DND-41 (cell line): ENCODE measurements around the gene UGP2.

Experiments
- ATAC-seq: fragments of 200-7000 bp; cut with Tn5 transposase; 3 replicates; pipeline ENCODE4 v1.9.1; 2021; ENCODE audit warnings: low read depth; ENCODE audit not compliant: insufficient read depth
- DNase-seq: peaks from one replicate; pipeline ENCODE4 v3.0.0-alpha.2; 2020
- H2AFZ ChIP-seq: 2 replicates; pipeline ENCODE4 v1.6.0; 2012; ENCODE audit warnings: low read depth, low read length
- H3K27ac ChIP-seq: 2 replicates; pipeline ENCODE4 v1.5.1; 2012; ENCODE audit warnings: low read length, inconsistent platforms
- H3K27me3 ChIP-seq: fragments of 200-600 bp; sonication (generic); 2 replicates; pipeline ENCODE4 v1.6.0; 2012; ENCODE audit warnings: low read length, mild to moderate bottlenecking, inconsistent platforms; ENCODE audit not compliant: insufficient read depth, poor library complexity
- H3K36me3 ChIP-seq: 2 replicates; pipeline ENCODE4 v1.5.1; 2012; ENCODE audit warnings: low read length, inconsistent platforms; ENCODE audit not compliant: insufficient read depth
- H3K4me1 ChIP-seq: 2 replicates; pipeline ENCODE4 v1.5.1; 2012; ENCODE audit warnings: mild to moderate bottlenecking, low read length; ENCODE audit not compliant: insufficient read depth
- H3K4me2 ChIP-seq: 2 replicates; pipeline ENCODE4 v1.6.0; 2012; ENCODE audit warnings: mild to moderate bottlenecking, moderate library complexity, low read length, inconsistent platforms; ENCODE audit not compliant: insufficient read depth
- H3K4me3 ChIP-seq, 2 experiments: fragments of 200-600 bp in 1 of 2; shearing (Covaris generic) in 1 of 2; 2 replicates each; pipeline ENCODE4 v1.5.1; 2012 to 2016; ENCODE audit warnings: inconsistent platforms in 2 of 2, low read length in 2 of 2, mild to moderate bottlenecking in 2 of 2, low read depth in 1 of 2, moderate library complexity in 1 of 2
- H3K79me2 ChIP-seq: 2 replicates; pipeline ENCODE4 v1.6.0; 2012; ENCODE audit warnings: low read length, inconsistent platforms; ENCODE audit not compliant: insufficient read depth
- H3K9ac ChIP-seq: 2 replicates; pipeline ENCODE4 v1.6.0; 2012; ENCODE audit warnings: low read depth, mild to moderate bottlenecking, inconsistent platforms, low read length, moderate library complexity
- H3K9me3 ChIP-seq: 2 replicates; pipeline ENCODE4 v1.5.1; 2012; ENCODE audit warnings: low read length, moderate library complexity, mild to moderate bottlenecking, inconsistent platforms; ENCODE audit not compliant: insufficient read depth, severe bottlenecking
- H4K20me1 ChIP-seq: 2 replicates; pipeline ENCODE4 v1.6.0; 2012; ENCODE audit warnings: low read length; ENCODE audit not compliant: insufficient read depth
- CTCF ChIP-seq: IDR thresholded peaks from 2 replicates; pipeline ENCODE4 v1.5.1; 2012; ENCODE audit warnings: borderline replicate concordance, low read length, moderate library complexity, mild to moderate bottlenecking; ENCODE audit not compliant: poor library complexity, severe bottlenecking; ENCODE audit errors: extremely low read depth
- EZH2 ChIP-seq: IDR thresholded peaks from 3 replicates; pipeline ENCODE4 v1.6.1; 2012; ENCODE audit warnings: borderline replicate concordance, low read depth, mild to moderate bottlenecking, moderate library complexity, low read length, inconsistent platforms; ENCODE audit not compliant: severe bottlenecking

Gene UGP2

GRCh38 chr2:63865159-63865799, 23.6 kb downstream of the UGP2 start:
- TF ChIP-seq EZH2 (no peak), CTCF (no peak)
- Histone ChIP-seq H3K79me2 (peaks cover 99% of the 10 kb centered on the region), H3K27ac (peak overlapping the region; percentile 36; the same call in 1 of the 2 replicates), H2AFZ (no peak overlapping the region), H3K27me3 (no peaks in the 10 kb centered on the region), H3K9ac (no peak overlapping the region), H3K4me1 (peaks cover 48% of the 10 kb centered on the region), H4K20me1 (peaks cover 44% of the 10 kb centered on the region), H3K9me3 (no peaks in the 10 kb centered on the region), H3K4me2 (no peak overlapping the region), H3K4me3 (no peak overlapping the region), H3K36me3 (peaks cover 94% of the 10 kb centered on the region)
- no peak for DNase-seq
- ATAC-seq, result no peak

DNA sequence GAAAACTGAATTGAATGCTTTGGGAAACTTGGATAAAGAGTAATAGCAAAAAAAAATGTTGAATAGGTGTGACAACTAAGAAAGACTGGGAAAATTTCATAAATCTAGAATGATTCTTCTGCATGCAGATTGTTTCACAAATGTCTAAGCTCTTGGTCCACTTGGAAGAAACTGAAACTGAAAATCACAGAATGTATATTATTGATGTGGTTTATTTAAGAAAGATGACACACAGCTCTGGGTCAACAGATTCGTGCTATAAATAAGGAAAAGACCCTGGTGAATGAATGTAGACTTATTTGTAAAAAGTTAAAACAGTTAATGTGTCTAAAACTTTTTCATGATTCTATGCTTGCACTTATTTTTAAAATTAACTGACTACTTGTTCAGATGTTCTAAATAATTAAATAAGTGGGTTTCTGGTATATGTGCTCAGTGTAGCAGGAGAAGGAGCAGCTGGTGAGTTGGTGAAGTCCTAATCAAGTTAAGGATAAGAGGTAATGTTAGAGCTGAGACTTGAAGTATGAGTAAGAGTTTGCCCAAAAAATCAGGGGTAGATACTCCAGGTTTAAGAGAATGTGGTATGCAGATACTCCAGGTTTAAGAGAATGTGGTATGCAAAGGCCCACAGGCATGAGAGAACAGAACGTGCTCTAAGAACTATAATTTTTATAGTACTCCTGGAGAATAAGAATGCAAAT, 24.5 kb downstream of the UGP2 start:
- H2AFZ ChIP-seq, result no peak overlapping the region
- ATAC-seq (peak; percentile 79), DNase-seq (no peak)
- H3K79me2 ChIP-seq, result peaks cover 99% of the 10 kb centered on the region
- H3K4me3 ChIP-seq, result no peak overlapping the region
- peak overlapping the region; percentile 33; the same call in 1 of the 2 replicates for H3K27ac ChIP-seq
- peaks cover 48% of the 10 kb centered on the region for H3K4me1 ChIP-seq
- H3K36me3 ChIP-seq, result peaks cover 93% of the 10 kb centered on the region
- peaks cover 44% of the 10 kb centered on the region for H4K20me1 ChIP-seq
- TF ChIP-seq CTCF (no peak), EZH2 (no peak)
- H3K9ac ChIP-seq, result no peak overlapping the region
- no peaks in the 10 kb centered on the region for H3K27me3 ChIP-seq
- H3K9me3 ChIP-seq, result no peaks in the 10 kb centered on the region
- H3K4me2 ChIP-seq, result no peak overlapping the region

DNA sequence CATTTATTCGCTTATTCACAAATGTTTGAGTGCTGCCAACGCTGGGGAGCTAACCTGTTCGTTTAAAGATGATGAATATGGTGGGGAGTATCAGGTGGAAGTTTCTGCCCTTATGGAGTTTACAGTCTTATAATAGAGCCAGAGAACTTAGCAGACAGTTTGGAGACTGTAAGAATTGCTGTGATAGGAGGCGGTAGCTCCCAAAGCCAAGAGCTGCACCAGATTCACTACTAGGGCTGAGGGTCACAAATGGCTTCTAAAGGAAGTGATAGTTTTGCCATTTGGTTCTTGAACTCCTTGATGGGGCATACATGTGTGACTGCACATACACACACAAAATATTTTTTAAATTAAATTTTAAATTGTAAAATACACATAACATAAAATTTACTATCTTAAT, 29.0 kb downstream of the UGP2 start:
- no peak for DNase-seq
- H3K9ac ChIP-seq, result no peak overlapping the region
- peaks cover 41% of the 10 kb centered on the region for H4K20me1 ChIP-seq
- TF ChIP-seq CTCF, result no peak
- no peak for TF ChIP-seq EZH2
- H3K27ac ChIP-seq, result no peak overlapping the region
- H3K9me3 ChIP-seq, result no peaks in the 10 kb centered on the region
- peaks cover 99% of the 10 kb centered on the region for H3K79me2 ChIP-seq
- no peak for ATAC-seq
- no peak overlapping the region for H2AFZ ChIP-seq
- H3K27me3 ChIP-seq, result no peaks in the 10 kb centered on the region
- peaks cover 93% of the 10 kb centered on the region for H3K36me3 ChIP-seq
- peaks cover 17% of the 10 kb centered on the region for H3K4me1 ChIP-seq
- H3K4me2 ChIP-seq, result no peak overlapping the region
- H3K4me3 ChIP-seq, result no peak overlapping the region
